ENCODE measurements around the gene PPP2R3B.
"Not testable (repeated sequence)": the region's sequence is repeated elsewhere in the genome, so short reads cannot be mapped to it uniquely, and the experiment has no call there.

Gene PPP2R3B

DNA sequence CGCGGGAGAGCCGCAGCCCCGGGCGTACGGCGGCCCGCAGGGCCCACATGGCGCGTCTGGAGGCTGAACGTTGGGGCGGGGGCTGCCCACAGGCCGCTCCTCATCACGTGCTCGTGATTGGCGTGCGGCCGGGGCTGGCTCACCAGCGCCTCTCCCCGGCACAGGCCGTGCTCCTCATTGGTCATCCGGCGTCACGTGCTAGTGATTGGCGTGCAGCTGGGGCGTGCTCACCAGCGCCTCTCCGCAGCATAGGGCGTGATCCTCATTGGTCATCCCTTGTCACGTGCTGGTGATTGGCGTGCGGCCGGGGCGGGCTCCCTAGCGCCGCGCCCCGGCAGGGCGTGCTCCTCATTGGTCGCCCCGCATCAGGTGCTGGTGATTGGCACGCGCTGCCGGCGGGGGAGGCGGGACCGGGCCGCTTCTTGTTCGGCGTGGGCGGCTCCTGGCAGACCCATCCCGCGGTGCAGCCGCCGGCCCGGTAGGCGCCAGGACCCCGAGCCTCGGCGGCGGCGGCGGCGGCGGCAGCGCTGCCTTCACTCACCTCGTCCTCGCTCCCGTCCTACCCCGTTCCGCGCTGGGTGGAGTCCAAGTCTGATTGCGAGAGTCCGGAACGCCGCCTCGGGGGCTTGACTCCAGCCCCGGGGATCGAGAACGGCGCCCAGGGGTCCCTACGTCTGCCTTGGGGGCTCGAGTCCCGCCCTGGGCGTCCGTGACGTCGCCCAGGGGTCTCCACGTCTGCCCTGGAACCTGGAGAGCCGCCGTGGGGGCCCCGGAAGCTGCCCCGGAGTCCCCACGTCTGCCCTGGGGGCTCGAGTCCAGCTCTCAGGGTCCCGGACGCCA, 67.7 kb downstream of the PPP2R3B start, which contains the start of gene GTPBP6:
GTPBP6 (minus strand) TSS at position 58 of the 840 bp plus-strand sequence; CDS start at position 49, 9 bp downstream.
- peak; percentile 98 for DNase-seq (ENCODE audit: low spot score)

DNA sequence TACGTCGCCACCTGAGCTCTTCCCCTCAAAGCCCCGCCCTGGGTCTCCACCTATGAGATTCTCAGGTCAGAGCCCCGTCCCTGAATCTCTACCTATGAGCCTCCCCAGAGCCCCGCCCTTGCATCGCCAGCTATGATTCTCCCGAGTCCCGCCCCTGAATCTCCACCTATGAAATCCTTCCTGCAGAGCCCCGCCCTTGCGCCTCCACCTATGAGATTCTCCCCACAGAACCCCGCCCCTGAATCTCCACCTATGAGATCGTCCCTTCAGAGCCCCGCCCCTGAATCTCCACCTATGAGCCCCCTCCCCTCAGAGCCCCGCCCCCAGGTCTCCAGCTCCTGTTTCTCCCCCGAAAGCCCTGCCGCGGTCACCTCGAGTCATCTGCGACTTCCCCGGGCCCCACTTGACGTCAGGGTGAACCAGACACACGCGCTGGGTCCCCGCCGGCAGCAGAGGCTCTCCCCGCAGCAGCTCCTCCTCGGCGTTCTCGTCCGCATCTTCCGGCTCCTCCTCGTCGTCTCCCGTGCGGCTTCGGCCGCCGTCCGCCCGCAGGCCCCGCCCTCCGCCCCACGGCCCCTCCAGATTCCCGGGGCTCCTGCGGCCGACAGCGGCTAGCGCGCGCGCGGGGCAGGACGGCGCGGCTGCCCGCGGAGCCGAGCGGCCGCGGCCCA, 68.5 kb downstream of the PPP2R3B start:
- DNase-seq (ENCODE audit: low spot score) = peak; percentile 99

DNA sequence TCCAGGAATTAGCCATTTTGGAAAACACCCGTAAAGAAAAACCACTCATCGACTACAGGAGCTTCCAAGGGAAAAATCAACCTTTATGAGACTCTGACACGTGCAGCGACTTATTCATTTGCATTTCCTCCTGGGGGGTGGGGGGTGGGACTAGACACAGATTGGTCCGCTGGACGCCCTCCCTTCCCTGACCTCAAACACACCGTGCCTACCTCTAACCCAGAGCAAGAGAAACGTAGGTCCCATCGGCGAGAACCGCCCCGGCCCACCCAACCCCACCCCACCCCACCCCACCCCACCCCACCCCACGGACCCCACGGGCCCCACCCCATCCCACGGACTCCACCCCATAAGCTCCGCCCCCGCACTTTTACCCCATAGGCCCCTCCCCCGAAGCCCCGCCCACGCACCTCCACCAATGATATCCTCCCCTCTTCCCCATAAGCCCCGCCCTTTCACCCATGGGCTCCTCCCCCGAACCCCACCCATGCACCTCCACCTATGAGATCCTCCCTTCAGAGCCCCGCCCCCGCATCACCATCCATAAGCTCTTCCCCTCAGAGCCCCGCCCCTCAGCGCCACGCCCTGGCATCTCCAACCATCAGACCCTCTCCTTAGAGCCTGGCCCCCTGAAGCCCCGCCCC, 69.2 kb downstream of the PPP2R3B start:
- DNase-seq (ENCODE audit: low spot score) = no peak

DNA sequence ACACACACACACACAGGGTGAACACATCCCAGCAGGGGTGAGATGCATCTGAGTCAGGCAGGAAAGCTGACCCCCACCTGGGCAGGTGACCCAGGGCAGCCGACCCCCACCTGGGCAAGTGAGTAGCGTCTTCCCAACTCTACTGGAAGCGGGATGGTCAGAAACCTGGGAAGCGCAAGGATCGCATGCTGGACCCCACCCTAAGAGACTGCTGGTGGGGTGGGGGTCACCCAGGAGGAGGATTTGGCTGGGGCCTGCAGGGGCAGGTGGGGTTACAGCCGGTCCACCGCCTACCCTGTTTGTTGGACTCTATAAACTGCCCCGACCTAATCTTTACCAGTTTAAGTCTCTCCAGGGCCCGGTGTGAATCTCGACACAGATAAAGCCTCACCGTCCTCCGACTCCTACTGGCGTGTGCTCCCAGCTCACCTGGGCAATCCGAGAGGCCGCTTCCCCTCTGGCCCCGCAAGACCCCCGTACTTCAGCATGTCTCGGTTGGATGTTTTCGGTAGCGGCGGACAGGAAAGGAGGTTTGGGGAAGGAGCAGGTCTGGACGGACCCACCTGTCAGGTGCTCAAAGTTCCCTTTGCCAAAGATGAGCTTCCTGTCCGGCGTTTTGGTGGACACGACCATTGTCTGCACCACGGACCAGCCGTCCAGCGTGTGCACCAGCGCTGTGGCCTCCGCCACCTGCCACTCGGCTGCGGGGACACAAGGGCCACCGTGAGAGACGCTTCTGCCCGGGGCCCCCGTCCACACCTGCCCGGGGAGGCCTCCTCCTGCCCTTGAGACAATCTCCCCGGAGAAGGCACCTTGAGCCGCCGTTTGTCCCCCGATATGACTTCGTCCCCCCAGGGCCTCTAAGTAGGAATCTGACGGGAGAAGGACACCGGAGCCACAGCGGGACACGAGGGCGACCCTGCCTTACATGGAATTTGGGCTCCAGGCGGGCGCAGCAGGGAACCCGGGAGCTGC, 70.1 kb downstream of the PPP2R3B start:
- DNase-seq (ENCODE audit: low spot score) = no peak

DNA sequence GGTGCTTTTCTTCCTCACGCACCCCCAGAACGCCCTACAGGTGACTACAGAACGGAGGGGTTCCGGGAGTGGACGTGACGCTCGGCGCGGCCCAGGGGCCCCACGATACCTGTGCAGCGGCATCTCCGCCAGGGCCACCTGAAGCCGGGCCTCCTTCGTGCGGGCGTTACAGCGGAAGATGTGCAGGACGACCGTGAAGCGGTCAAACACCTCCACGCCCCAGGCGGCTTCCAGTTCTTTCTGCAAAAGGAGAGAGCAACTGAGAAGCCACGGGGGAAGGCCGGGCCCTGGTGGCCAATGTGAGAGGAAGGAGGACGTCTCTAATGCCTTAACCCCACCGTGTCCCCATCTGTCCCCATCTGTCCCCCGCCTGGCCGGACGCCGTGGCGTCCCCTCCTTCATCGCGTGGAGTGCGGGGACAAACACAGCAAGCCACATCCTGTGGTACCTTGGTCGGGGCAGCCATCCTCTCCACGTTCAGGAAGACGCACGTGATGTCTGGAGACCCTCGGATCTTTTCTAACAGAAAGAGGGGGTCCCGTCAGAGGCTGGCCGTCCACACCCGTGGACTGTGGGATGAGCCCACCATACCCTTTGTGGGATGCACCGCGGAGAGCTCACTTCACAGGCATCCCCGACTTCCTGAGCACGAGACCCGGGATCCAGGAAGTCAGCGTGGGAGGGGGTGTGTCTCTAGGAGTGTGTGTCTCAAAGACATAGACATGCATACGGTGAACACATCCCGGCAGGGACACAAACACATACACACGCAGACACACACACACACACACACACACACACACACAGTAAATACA, 71.7 kb downstream of the PPP2R3B start:
- DNase-seq (ENCODE audit: low spot score) = no peak

DNA sequence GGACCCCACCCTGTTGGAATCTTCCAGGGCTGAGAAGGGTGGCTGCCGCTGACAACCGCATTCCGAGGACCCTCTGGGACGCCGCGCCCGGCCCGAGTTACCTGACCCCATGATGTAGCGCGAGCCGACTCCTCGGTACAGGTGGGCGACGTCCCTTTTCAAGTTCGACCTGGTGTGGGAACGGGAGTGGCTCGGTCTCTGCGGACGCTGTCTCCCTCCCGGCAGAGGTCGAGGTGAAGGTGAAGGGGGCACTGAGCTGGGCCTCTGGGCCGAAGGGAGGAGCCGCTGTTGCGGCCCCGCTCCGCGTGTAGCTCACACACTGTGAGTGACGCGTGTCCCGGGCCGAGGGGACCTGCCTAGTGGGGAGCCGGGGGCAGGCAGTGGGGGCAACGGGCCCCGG, 72.7 kb downstream of the PPP2R3B start:
- no peak for DNase-seq (ENCODE audit: low spot score)

DNA sequence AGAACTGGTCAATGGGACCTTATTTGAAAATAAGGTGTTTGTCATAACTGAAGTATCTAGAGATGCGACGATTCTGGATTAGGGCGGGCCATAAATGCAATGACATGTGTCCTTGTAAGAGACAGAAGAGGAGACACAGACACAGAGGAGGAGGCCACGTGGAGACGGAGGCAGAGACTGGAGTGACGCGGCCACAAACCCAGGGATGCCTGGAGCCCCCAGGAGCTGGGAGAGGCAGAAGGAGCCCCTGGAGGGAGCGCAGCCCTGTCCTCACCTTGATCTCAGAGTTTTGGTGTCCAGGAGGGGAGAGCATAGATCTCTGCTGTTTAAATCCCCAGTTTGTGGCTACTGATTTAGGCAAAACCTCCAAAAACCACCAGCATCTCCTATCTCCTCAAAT, 73.2 kb downstream of the PPP2R3B start:
- DNase-seq (ENCODE audit: low spot score) = no peak

DNA sequence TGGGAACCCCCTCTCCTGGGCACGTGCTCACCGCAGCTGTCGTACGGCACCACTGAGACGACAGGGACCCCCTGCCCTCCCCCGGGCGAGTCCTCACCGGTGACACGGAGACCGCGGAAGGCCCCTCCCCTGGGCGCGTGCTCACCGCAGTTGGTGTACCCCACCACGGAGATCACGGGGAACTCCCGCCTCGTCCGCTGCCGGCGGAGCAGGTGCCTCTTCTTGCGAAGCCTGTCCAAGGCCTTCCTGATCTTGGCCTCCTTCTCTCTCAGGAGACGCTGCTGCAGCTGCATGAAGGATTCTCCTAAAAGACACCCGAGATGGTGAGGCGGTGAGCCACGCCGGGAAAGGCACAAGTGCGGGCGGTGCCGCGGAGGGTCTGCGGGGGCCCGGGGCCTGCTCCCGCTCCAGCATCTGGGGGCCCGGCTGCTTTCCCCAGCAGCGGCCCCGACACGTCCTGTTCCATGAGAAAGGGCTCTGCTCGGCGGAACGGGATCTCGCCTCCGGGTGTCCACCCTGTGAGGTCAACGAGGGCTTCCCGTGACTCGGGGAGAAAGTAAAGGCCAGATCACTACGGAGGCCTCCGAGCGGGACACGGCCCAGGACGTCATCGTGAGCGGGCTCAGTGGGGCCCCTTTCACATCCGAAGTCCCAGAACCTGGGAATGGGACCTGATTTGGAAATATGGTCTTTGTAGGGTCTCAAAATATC, 73.9 kb downstream of the PPP2R3B start:
- DNase-seq (ENCODE audit: low spot score) = no peak

DNA sequence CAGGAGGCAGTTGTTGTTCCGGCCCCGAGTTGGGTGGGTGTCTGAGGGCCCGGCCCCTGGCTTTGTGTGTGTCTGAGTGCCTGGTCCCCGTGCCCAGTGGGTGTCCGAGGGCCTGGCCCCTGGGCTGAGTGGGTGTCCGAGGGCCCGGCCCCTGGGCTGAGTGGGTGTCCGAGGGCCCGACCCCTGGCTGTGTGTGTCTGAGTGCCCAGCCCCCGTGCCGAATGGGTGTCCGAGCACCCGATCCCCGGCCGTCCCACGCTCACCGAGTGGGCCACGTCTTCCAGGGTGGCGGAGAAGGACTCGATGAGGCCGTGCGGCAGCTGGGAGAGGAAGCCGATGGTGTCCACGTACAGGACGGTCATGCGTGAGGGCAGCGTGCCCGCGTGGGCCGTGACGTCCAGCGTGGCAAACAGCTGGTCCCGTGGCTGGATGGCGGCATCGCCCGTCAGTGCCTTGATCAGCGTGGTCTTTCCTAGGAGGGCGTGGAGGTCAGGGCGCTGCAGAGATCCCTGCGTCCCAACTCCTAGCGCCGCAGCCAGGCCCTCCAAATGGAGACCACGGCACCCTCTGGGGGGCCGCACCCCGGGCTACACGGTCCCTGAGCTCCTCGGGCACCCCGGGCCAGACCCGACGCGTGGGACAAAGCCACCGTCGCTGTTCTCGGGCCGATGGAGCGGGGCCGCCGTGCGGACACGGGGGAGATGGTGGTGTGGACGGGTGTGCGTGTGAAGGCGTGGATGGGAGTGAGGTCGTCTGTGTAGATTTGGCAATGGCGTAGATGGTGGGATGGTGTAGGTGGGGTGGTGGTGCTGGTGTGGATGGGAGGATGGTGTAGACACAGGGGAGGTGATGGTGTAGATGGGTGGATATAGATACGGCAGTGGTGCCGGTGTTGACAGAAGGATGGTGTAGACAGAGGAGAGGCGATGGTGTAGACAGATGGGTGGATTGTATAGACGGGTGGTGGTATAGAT, 75.3 kb downstream of the PPP2R3B start:
- no peak for DNase-seq (ENCODE audit: low spot score)

DNA sequence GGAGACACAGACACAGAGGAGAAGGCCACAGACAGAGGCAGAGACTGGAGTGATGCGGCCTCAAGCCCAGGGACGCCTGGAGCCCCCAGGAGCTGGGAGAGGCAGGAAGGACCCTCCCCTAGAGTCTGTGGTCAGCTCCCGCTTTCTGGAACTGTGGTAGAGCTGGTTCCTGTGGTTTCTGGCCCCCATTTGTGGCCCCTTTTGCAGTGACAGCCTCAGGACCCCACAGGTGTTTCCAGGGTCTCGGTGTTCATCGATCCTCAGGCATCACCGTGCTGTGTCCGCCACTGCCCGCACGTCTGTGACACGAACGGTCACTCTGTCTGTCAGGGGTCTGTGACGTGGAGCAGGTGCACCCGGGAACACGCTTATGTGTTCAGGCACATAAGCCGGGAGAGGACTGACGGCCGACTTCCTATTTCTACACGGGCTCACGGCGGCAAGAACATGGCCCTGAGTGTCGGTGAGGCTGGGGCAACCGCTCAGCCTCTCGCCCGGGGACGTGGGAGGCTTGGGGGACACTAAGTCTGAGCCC, 76.0 kb downstream of the PPP2R3B start:
- DNase-seq (ENCODE audit: low spot score) = no peak

DNA sequence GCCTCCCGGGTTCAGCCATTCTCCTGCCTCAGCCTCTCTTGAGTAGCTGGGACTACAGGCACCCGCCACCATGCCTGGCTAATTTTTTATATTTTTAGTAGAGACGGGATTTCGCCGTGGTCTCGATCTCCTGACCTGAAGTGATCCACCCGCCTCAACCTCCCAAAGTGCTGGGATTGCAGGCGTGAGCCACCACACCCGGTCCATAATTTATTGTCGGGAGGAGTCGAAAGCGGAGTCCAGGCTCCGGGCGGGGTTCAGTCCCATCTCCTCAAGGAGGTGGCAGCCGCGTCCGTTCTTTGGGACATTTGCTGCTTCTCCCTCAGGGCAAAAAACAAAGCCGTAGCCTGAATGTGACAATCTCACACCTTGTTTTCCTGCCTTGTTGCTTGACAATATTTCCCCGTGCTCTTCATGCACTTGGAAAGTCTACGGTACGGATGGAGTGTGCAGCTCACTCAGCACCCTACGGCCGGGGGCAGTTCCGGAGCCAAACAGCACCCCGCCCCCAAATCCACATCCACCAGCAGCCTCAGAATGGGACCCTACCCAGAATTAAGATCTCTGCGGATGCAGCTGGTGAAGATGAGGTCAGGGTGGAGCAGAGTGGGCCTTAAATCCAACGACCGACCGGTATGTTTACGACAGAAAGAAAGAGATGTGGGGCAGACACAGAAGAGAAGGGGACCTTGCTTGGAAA, 77.7 kb downstream of the PPP2R3B start:
- DNase-seq (ENCODE audit: low spot score) = no peak

DNA sequence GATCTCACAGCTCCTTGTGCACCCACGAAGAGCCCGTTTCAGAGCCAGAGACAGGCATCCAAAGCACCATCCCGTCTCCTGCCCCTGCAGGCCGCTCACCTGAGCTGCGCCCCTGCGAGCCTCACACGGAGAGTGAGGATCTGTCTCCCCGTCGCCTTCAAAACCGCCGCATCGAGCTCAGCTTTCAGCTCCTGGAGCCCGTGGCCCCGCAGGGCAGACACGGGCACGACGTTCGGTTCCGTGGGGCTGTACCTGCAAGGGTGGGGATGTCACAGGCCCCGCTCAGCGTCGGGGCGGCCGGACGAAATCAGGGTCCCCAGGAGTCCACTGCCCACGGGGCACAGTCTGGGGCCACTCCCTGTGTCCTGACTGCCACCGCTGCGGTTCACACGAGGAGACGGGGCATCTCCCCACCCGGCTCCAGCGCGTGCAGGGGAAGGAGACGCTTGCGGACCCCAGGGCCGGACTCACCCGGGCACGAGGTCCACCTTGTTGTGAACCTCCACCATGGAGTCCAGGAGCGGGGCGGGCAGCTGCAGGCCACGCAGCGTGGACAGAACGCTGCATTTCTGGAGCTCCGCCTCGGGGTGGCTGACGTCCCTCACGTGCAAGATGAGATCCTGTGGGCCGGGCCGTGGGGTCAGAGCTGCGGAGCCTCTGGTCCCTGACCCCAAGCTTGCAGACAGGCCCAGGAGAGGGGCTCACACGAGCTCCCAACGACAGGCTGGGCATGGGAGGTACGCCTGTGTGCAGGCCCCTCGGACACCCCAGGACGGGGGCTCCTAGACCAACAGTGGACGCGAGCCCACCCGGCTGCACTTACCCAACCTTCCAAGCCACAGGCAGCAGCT, 79.2 kb downstream of the PPP2R3B start:
- no peak for DNase-seq (ENCODE audit: low spot score)

DNA sequence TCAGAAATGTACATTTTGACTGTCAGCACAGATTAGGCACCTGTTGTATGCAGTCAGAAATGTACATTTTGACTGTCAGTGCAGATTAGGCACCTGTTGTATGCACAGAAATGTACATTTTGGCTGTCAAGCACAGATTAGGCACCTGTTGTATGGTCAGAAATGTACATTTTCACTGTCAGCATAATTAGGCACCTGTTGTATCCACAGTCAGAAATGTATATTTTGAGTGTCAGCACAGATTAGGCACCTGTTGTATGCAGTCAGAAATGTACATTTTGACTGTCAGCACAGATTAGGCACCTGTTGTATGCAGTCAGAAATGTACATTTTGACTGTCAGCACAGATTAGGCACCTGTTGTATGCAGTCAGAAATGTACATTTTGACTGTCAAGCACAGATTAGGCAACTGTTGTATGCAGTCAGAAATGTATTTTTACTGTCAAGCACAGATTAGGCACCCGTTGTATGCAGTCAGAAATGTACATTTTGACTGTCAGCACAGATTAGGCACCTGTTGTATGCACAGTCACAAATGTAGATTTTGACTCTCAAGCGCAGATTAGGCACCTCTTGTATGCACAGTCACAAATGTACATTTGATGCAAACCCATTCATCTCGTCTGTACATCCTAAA, 80.0 kb downstream of the PPP2R3B start:
- not testable (repeated sequence) for DNase-seq (ENCODE audit: low spot score)

DNA sequence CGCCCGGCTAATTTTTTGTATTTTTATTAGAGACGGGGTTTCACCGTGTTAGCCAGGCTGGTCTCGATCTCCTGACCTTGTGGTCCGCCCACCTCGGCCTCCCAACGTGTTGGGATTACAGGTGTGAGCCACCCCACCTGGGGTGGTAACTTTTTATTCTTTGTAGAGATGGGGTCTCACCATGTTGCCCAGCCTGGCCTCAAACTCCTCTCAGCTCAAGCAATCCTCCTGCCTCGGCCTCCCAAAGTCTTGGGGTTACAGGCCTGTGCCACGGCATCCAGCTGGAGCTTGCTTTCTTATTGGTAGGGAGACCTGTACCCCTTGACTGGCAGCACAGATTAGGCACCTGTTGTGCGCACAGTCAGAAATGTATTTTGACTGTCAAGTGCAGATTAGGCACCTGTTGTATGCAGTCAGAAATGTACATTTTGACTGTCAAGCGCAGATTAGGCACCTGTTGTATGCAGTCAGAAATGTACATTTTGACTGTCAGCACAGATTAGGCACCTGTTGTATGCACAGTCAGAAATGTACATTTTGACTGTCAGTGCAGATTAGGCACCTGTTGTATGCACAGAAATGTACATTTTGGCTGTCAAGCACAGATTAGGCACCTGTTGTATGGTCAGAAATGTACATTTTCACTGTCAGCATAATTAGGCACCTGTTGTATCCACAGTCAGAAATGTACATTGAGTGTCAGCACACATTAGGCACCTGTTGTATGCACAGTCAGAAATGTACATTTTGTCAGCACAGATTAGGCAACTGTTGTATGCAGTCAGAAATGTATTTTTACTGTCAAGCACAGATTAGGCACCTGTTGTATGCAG, 80.7 kb downstream of the PPP2R3B start:
- DNase-seq (ENCODE audit: low spot score) = not testable (repeated sequence)

DNA sequence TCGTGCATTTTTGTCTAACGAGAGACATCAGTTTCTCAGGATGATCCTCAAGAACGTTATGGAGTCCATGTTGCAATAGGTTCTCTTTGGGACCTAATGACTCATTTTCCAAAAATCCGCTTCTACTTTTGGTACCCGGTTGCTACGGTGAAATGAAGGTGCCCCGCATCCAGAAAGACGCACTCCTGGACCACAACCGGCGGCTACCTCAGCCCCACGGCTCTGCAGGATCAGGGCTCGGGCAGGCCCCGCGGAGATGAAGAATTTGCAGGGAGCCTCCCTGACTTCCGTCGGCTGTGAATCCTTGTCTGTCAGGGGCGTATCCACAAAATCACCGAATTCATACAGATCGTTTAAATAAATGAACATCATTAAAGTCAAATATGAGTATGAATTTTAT, 83.7 kb downstream of the PPP2R3B start:
- DNase-seq (ENCODE audit: low spot score) = no peak

DNA sequence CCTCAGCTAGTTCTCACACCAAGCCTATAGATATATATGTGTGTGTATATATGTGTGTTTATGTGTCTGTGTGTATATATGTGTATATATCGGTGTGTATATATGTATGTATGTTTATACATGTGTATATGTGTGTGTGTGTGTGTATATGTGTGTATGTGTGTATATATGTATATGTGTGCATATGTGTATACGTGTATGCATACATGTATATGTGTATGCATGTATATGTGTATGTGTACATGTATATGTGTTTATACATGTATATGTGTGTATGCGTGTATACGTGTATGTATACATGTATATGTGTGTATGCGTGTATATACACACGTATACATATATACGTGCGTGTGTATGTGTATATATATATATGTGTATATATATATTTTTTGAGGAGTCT, 86.4 kb downstream of the PPP2R3B start:
- DNase-seq (ENCODE audit: low spot score) = no peak
